Measurements from ENCODE around the gene CEBPB.
"Not testable (repeated sequence)": the region's sequence is repeated elsewhere in the genome, so short reads cannot be mapped to it uniquely, and the experiment has no call there.

Gene CEBPB

DNA sequence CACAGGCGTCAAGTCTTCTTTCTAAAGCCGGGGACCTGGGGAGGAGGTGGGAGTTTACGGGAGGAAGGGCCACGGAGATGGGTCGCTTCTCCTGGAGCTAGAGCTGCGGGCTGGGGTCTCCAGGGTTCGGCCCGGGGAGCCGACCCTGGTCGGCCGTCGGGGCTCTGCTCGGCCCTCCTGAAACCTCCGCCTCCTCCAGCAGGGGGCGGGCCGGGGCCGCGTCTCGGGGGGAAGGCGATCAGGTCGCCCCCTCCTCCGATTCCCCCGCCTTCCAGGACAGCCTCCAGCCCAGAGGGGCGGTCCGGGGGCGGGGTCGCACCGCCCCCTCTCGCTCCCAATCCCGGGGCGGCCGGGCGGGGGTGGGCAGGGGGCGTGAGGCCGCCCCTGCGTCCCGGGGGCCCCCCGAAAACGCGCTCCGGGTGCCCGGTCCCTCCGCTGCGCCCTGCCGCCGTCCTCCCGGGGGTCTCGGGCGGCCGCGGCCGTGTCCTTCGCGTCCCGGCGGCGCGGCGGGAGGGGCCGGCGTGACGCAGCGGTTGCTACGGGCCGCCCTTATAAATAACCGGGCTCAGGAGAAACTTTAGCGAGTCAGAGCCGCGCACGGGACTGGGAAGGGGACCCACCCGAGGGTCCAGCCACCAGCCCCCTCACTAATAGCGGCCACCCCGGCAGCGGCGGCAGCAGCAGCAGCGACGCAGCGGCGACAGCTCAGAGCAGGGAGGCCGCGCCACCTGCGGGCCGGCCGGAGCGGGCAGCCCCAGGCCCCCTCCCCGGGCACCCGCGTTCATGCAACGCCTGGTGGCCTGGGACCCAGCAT lies at the start of gene CEBPB:
TSS of gene CEBPB (plus strand) at position 580 of the 814 bp plus-strand sequence. CDS start at position 784, 204 bp downstream.
- DNase-seq: peak; percentile 39 to 66

DNA sequence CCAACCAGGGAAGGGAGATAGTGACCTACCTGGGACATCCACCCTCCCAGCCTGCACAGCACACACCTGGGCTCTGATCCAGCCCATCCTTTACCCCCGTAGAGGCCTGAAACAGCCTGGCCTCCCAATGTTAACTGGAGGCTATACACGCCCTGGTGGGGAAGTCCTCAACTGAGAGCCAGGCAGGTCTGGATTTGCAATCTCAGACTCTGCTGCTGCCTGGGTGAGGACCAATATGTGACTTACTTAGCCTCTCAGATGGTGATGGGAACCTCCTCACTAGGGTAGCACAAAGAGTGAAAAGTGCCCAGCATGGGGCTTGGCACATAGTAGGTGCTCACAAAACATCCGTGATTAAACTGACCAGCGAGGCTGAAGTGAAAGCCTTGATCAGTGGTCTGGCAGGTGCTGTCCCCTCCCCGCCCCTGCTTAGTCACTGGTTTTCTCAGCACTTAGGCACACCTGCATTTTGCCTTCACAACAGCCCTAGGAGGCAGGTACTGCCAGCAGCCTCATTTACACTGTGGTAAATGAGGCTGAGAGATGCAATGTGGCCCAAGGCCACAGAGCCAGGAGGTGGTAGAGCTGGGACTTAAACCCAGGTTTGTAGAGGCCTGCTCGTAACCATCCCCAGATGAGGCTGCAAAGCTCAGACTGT lies 49.5 kb upstream of the CEBPB start:
- no peak for DNase-seq

GRCh38 chr20:50141811-50142561 lies 48.6 kb upstream of the CEBPB start:
- DNase-seq: no peak

DNA sequence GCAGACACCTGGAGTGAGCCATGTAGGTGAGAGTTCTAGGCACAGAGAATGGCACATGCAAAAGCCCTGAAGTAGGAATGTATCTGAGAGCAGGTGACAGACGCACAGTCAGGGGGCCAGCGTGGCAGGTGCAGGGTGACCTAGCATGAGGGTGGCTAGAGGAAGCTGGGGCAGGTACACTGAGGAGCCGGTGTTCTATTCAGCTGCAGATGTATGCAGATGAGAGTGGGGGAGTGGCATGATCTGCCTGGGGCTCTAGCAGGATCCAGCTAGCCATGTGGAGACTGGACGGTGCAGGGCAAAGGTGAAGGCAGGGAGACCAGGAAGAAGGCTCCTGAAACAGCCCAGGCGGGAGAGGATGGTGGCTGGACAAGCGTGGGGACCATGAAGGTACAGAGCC lies 47.8 kb upstream of the CEBPB start:
- no peak for DNase-seq

- no peak for DNase-seq
These were observed 46.3 kb upstream of the CEBPB start for GRCh38 chr20:50144362-50144761.

DNA sequence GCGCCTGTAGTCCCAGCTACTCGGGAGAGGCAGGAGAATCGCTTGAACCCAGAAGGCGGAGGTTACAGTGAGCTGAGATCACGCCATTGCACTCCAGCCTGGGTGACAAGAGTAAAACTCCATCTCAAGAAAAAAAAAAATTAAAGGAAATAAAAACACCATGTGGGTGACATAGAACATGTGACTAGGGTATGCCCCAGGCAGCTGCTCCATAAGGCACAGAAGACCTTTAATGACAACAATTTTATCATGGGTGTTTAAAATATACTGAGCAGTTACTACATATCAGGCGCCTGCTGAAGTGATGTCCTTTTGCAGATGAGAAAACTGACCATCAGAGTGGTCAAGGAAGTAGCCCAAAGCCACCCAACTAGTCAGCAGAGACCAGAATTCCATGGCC lies 45.1 kb upstream of the CEBPB start:
- DNase-seq: no peak

DNA sequence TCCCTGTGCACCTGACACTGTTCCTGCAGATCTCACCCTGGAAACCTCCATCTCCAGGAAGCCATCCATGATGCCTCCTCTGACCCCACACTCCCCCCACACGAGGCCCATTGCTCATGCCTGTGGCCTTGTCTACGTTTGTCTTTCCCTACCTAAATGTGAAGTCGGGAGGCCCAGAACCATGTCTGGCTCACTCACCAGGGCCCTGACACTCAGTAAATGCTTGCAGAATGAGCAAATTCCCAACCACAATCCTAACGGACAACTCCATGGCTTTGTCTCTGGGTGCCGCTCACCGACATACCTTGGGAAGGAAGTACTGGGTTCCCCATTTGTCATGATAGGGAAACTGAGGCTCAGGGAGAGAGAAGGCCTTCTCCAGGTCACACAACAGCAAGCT lies 44.4 kb upstream of the CEBPB start:
- no peak for DNase-seq

- no peak for DNase-seq
These were observed 43.6 kb upstream of the CEBPB start for GRCh38 chr20:50146732-50147662.

DNA sequence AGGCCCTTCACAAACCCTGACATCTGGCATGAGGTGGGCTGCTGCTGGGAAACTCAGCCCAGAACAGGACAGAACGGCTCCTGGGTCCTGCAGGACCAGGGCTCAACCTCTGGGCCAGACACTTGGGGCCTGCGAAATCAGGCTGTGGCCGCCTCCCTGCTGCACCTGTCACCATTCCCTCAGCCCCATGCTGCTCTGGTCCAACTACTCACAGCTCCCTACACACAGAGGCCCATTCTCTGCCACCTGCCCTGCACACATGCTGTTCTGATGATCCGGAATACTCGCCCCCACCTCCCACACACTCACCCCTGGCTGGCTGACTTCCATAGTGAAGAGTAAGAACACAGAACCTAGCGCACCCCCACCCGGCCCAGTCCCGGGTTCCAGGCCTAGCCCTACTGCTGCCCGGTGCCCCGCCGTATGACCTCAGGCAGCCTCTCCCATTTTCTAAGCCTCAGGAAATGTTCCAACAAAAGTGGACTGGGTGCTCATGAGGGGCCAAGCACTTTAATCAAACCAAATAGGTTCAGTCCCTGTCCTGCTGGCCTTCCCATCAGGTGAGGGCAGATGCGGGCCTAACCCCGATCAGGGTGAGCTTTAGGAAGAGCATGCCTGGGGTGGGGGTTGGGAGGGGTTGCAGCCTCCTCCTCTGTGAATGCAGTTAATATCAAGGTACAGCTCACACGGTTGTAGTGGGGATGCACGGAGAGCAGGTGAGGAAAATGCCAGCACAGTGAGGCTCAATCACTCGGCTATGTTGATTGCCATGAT lies 41.0 kb upstream of the CEBPB start:
- DNase-seq: no peak

DNA sequence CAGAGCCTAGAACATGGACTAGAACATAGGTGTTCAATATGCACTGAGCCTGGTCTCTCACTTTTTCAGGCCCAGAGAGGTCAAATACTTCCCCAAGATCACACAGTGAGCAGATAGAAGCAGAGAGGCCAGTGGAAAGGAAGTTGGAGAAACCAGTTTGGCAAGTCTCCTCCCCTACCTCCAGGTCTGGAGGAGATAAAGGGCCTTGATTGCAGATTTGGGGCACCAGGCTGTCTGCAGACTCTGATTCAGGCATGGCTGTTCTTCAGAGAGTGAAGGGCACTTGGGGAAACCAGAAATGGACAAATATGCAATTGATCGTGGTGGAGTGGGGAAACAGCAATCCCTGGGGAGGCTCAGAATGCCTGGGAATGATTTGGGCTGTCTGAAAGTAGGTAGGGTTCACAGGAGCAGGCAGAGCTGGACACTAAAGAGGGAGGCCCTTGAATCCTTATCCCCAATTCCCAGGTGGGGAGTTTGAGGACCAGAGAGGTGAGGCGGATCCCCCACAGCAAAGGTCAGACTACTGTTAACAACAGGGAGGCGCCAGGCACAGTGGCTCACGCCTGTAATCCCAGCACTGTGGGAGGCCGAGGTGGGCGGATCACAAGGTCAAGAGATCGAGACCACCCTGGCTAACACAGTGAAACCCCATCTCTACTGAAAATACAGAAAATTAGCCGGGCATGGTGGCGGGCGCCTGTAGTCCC lies 39.4 kb upstream of the CEBPB start:
- no peak for DNase-seq

DNA sequence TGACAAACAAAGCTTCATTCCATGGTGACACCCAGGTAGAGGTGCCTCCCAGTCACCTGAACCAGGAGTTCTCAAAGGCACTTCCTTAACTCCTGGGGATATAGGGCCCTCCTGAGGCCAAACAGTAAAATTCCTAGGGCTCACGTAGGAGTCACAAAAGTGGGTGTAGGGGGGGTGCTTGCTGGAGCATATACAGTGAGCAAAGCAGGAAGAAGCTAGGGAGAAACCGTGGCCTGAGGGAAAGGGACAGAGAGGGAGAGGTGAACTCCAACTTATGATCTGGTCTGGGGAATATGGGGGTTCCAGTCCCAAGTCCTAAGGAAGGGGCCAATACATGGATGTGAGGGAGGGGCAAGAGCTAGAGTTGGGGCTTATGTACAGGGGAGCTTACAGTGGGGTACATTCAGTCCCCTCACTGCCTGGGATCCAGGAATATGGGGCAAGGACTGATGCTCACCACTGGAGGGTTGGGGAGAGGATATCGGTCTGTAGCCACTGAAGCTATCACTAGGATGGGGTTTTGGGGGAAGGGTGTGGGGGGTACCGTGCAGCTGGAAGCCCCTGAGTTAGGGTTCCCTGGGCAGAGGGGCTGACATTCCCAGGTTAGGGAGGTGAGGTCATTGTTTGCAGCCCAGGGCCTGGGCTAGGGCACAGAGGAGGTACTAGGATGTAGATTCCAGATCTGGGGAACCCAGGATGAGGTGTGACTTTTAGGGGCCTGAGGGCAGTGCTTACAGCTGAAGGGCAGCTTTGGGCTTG lies 38.1 kb upstream of the CEBPB start:
- DNase-seq: no peak

DNA sequence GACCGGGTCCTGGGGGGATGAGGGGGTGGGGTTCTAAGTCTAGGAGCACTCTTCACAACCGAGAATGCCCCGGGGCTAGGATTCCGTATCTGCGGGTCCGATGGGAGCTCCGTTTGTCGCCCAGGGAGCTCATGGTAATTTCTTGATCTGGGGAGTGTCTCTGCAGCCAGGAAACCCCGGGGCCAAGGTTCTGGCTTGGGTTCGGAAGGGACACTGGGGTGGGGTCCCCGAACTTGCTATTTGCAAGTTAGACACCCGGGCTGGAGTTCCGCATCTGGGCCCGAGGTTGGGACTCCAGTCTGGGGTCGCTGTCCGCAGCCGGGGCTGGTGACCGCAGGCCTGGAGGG lies 37.5 kb upstream of the CEBPB start:
- no peak for DNase-seq

DNA sequence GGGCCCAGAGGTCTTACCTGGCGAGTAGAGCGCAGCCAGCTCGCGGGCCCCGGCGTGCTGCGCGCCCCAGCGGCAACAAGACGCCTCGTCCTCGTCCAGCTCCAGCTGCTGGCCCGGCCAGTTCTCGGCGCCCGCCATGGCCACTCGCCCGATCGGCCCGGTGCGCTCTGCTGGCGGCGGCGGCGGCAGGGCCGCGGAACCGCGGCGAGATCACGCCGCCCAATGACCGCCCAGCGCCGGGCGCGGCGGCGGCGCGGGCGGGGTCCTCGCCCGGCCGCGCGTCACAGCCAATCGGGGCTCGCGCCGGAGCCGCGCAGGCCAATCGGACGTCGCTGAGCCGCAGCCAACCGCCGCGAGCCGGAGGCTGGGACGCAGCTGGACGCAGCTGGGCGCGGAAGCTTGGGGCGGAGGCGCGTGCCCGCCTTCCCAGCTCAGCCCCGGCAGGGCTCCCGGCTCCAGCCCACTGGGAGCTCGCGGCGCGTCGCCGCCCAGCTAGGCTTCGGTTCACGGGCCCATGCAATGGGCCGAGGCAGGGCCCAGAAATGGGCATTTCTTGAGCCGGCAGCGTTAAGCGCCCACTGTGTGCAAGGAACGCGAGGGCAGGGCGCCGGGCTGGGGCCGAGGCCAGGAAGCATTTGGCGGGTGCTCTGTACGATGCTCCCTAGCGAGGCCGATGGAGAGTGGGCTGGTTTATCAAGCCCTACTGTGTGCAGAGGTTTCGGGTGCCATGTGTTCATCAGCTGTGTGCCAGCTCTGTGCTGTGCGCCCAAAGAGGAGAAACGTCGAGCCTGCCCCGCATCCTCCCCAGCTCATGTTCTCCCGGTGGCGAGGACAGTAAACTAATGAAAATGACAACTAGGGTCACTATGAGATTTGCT lies 36.9 kb upstream of the CEBPB start, which contains the start of gene PEDS1:
TSS of gene PEDS1 (minus strand) at position 224 of the 878 bp plus-strand sequence. CDS start at position 138, 86 bp downstream.
- peak; percentile 70 to 89 for DNase-seq

DNA sequence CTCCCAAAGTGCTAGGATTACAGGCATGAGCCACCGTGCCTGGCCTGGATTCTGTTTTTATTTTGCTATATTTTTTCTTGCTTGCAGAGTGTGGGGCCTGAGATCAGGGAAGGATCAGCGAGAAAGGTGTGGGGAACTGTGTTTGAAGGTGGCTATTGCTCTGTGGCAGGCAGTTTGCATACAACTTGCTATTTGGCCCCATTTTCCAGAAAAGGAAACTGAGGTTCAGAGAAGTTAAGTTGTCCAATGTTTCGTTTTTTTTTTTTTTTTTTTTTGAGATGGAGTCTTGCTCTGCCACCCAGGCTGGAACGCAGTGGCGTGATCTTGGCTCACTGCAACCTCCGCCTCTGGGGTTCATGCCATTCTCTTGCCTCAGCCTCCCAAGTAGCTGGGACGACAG lies 29.1 kb upstream of the CEBPB start:
- DNase-seq: not testable (repeated sequence)

GRCh38 chr20:50163570-50164317 lies 26.9 kb upstream of the CEBPB start:
- no peak for DNase-seq

GRCh38 chr20:50165684-50166554 lies 24.7 kb upstream of the CEBPB start:
- peak; percentile 78 to 92 for DNase-seq

DNA sequence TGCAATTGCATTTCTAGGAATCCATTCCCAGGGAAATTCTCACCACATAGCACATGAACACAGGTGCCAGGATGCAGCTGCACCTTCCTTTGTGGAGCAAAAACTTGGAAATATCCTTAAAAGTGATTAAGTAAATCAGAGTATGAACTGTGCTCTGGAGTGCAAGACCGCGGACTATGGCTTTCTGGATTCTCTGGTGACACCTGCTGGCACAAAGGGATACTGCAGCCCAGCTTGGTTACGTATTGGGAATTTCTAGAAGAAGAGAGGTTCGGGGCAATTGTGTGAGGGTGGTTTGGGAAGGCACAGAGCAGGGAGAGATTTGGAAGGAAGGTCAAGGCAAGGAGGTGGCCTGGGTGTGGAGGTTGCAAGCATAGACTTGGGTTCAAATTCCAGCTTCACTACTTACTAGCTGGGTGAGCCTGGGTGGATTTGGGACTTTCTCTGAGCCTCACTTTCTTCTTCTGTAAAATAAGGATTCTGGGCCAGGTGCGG lies 21.3 kb upstream of the CEBPB start:
- peak; percentile 39 to 68 for DNase-seq

All from NCI-H187 (cell line).